HEK293 (cell line): ENCODE results near the gene SNTG2.

Experiments used
- CTCF ChIP-seq: fragments of 450-650 bp; formaldehyde crosslinking; IDR thresholded peaks from 2 replicates; pipeline ENCODE4 v1.5.1; 2016; ENCODE audit warnings: missing biosample characterization, missing genetic modification characterization
- PBX3 ChIP-seq: sonication (generic); formaldehyde crosslinking; IDR thresholded peaks from 2 replicates; pipeline ENCODE4 v1.8.1; 2022; ENCODE audit warnings: mild to moderate bottlenecking, moderate library complexity, missing genetic modification reagents
- ZNF426 ChIP-seq: fragments of 450-650 bp; formaldehyde crosslinking; IDR thresholded peaks from 2 replicates; pipeline ENCODE4 v1.5.1; 2017; ENCODE audit warnings: missing biosample characterization, missing genetic modification characterization, mild to moderate bottlenecking, inconsistent platforms, moderate library complexity

- no peak for TF ChIP-seq PBX3
- no peak for TF ChIP-seq CTCF (tag by site-specific recombination)
- TF ChIP-seq ZNF426 (tag by site-specific recombination): no peak
Observed at GRCh38 chr2:1374287-1374686, 423.6 kb downstream of the SNTG2 start.
